Gastroesophageal sphincter (tissue), 3 donors: ENCODE measurements around the gene NCOA6.

Experiments
- CTCF ChIP-seq, 4 experiments: fragments of 200-600 bp in 2 of 4; fragments of 450-650 bp in 2 of 4; sonication (generic) in 1 of 4; IDR thresholded peaks; one replicate each; pipeline ENCODE4 v1.5.1; 2017 to 2019; ENCODE audit warnings: antibody characterized with exemption in 4 of 4, mild to moderate bottlenecking in 2 of 4, moderate library complexity in 2 of 4
- EP300 ChIP-seq: sonication (generic); formaldehyde crosslinking; IDR thresholded peaks from one replicate; pipeline ENCODE4 v1.6.1; 2017; ENCODE audit warnings: antibody characterized with exemption, mild to moderate bottlenecking
- POLR2A ChIP-seq, 2 donors: fragments of 450-650 bp; IDR thresholded peaks; one replicate each; pipeline ENCODE4 v1.6.1; 2017; ENCODE audit warnings: antibody characterized with exemption in 2 of 2, mild to moderate bottlenecking in 2 of 2, moderate library complexity in 1 of 2

- TF ChIP-seq POLR2A (IDR thresholded peaks at IDR 0.05): no peak
- TF ChIP-seq CTCF (IDR thresholded peaks at IDR 0.05): no peak
- TF ChIP-seq EP300: no peak
Observed at GRCh38 chr20:34815636-34816035, 9.8 kb downstream of the NCOA6 start.
